Measurements from ENCODE around the gene COL23A1. TPM values are rescaled to one million over a fixed set of nuclear protein-coding genes. Genes with fewer than 3 reads are reported as not detected.

The COL23A1 gene
- total RNA-seq, 4 donors from 2014 or later: 7.9 to 20.4 (median 12.0) TPM

DNA sequence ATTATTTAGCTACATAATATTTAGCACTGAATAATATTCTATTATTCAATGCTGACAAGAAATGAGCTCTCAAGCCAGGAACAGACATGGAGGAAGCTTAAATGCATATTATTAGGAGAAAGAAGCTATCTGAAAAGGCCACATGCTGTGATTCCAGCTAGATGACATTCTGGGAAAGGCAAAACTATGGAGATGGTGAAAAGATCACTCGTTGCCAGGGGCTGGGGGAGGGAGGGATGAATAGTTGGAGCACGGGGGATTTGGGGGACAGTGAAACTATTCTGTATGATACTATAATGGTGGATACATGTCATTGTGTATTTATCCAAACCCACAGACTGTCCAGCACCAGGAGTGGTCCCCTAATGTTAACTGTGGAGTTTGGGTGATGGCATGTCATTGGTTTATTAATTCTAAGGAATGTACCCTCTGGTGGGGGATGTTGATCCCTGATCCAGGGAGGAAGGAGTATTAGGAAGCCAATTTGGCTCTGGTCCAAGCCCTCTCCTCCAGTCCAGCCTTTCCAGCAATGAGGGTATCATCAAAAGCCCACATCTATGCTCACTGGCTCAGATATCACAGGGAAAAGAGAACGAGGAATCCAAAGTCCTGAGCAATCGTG is 162.5 kb downstream of the COL23A1 start:
- Histone ChIP-seq H3K9me3 (peaks cover 0 to 10% (median 0%) of the 10 kb centered on the region in 4 donors), H3K27ac (no peak overlapping the region), H3K36me3 (no peaks in the 10 kb centered on the region), H3K27me3 (no peaks in the 10 kb centered on the region), H3K4me3 (no peak overlapping the region), H3K4me1 (no peaks in the 10 kb centered on the region)
- TF ChIP-seq, protein P1, sequence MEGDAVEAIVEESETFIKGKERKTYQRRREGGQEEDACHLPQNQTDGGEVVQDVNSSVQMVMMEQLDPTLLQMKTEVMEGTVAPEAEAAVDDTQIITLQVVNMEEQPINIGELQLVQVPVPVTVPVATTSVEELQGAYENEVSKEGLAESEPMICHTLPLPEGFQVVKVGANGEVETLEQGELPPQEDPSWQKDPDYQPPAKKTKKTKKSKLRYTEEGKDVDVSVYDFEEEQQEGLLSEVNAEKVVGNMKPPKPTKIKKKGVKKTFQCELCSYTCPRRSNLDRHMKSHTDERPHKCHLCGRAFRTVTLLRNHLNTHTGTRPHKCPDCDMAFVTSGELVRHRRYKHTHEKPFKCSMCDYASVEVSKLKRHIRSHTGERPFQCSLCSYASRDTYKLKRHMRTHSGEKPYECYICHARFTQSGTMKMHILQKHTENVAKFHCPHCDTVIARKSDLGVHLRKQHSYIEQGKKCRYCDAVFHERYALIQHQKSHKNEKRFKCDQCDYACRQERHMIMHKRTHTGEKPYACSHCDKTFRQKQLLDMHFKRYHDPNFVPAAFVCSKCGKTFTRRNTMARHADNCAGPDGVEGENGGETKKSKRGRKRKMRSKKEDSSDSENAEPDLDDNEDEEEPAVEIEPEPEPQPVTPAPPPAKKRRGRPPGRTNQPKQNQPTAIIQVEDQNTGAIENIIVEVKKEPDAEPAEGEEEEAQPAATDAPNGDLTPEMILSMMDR (IDR thresholded peaks at IDR 0.05): no peak
- TF ChIP-seq EP300 (IDR thresholded peaks at IDR 0.05) (no peak), POLR2A (IDR thresholded peaks at IDR 0.05) (no peak)
- DNase-seq (ENCODE audit: low spot score in 2 of 2): no peak
- 48 to 67% methylated on average over 4 of the region's 4 CpGs for WGBS, 2 donors

DNA sequence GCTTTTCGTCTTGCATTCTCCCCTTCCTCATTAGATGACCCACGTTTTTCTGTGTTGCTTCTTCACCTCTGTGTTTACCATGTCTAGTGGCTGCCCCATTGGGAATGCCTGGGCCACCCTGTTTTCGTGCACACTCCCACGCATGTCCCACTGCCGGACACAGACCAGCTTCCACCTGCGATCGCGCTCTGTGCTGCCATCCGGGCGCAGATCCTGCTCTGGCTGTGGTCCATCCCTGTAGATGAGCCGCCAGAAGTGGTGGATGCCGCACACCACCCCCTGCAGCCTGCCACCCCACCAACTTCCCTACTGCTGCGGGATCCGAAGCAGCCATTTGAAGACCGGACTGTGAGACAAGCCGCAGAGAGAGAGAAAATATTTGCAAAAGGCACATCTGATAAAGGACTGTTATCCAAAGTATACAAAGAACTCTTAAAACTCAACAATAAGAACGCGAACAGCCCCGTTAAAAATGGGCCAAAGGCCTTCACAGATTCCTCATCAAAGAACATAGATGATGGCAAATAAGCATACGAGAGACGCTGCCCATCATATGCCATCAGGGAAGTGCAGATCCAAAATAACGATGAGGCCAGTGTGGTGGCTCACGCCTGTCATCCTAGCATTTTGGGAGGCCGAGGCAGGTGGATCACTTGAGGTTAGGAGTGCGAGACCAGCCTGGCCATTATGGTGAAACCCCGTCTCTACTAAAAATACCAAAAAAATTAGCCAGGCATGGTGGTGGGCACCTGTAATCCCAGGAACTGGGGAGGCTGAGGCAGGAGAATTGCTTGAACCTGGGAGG is 163.7 kb downstream of the COL23A1 start:
- no peak for DNase-seq (ENCODE audit: low spot score in 2 of 2)
- TF ChIP-seq EP300 (IDR thresholded peaks at IDR 0.05): no peak
- TF ChIP-seq POLR2A (IDR thresholded peaks at IDR 0.05): no peak
- TF ChIP-seq, protein P1 (IDR thresholded peaks at IDR 0.05): no peak
- peaks cover 0 to 8% (median 0%) of the 10 kb centered on the region in 4 donors for H3K9me3 ChIP-seq
- WGBS, 2 donors: 88 to 89% methylated on average over 26 of the region's 26 CpGs
- no peak overlapping the region for H3K4me3 ChIP-seq
- no peak overlapping the region for H3K27ac ChIP-seq
- H3K4me1 ChIP-seq: no peaks in the 10 kb centered on the region
- H3K36me3 ChIP-seq: no peaks in the 10 kb centered on the region
- H3K27me3 ChIP-seq: no peaks in the 10 kb centered on the region

DNA sequence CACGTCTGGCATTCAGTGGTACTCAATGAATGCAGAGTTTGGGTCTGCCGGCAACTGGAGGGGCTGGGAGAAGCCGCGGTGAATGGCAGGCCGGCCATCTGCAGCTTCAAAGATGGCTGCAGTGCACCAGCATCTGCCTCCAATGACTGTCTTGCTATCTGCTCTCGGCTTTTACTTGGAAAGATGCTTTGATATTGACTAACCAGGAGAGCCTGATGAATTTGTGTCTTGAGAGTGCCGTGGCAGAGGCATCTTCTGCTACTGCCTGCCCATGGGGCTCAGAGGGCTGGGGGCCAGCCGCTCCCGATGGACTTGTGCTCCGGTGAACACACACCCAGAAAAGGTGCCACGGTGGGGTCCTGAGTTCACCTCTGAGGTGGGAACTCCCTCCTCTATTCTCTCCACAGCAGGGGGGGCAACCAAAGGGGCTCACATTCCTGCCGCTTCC is 164.5 kb downstream of the COL23A1 start:
- no peaks in the 10 kb centered on the region for H3K27me3 ChIP-seq
- WGBS, 2 donors: 94 to 96% methylated on average over 12 of the region's 12 CpGs
- TF ChIP-seq EP300 (IDR thresholded peaks at IDR 0.05) (no peak), POLR2A (IDR thresholded peaks at IDR 0.05) (no peak)
- TF ChIP-seq, protein P1 (IDR thresholded peaks at IDR 0.05): no peak
- H3K36me3 ChIP-seq: no peaks in the 10 kb centered on the region
- H3K4me3 ChIP-seq: no peak overlapping the region
- H3K4me1 ChIP-seq: no peaks in the 10 kb centered on the region
- no peak overlapping the region for H3K27ac ChIP-seq
- DNase-seq (ENCODE audit: low spot score in 2 of 2): no peak
- H3K9me3 ChIP-seq: no peaks in the 10 kb centered on the region

DNA sequence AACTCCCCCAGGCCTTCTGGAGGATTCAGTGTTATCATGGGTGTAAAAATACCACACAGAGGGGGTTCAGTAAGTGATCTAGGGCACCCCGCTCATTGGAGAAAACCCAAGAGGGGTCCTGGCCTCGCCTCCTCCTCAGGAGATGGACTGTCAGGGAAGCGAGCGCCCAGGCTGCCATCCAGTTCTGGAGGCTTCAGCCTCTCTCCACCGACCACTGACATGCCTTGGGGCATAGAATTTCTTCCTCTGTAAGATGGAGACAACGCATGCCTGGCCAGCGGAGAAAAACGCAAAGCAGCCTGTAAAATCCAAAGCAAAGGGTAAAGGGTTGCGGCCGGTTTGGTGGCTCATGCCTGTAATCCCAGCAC is 165.4 kb downstream of the COL23A1 start:
- Histone ChIP-seq H3K9me3 (no peaks in the 10 kb centered on the region), H3K27me3 (no peaks in the 10 kb centered on the region), H3K4me3 (no peak overlapping the region), H3K27ac (no peak overlapping the region), H3K4me1 (no peaks in the 10 kb centered on the region), H3K36me3 (no peaks in the 10 kb centered on the region)
- TF ChIP-seq, protein P1 (IDR thresholded peaks at IDR 0.05): no peak
- WGBS, 2 donors: 86 to 87% methylated on average over 10 of the region's 10 CpGs
- DNase-seq (ENCODE audit: low spot score in 2 of 2): no peak

All from tibial nerve (tissue), 4 donors.